Measurements from ENCODE around the gene GDPD5. TPM values are rescaled to one million over a fixed set of nuclear protein-coding genes. Genes with fewer than 3 reads are reported as not detected.

The GDPD5 gene
- total RNA-seq, 2 donors from 2014 or later = 26.8 to 54.2 TPM

- H3K4me3 Mint-ChIP-seq = no peak overlapping the region
- no peaks in the 10 kb centered on the region for H3K4me1 Mint-ChIP-seq
- no peak for ATAC-seq (replicated peaks)
- H3K27ac Mint-ChIP-seq = peak overlapping the region; percentile 65
- no peaks in the 10 kb centered on the region for H3K9me3 Mint-ChIP-seq
- no peaks in the 10 kb centered on the region for H3K36me3 Mint-ChIP-seq (ENCODE audit: low read depth)
- no peaks in the 10 kb centered on the region for H3K27me3 Mint-ChIP-seq
These were observed 42.7 kb downstream of the GDPD5 start for GRCh38 chr11:75482931-75483469.

GRCh38 chr11:75481922-75482606 lies 43.7 kb downstream of the GDPD5 start:
- Mint-ChIP-seq H3K27me3 (no peaks in the 10 kb centered on the region), H3K36me3 (ENCODE audit: low read depth) (no peaks in the 10 kb centered on the region), H3K9me3 (no peaks in the 10 kb centered on the region), H3K4me1 (no peaks in the 10 kb centered on the region), H3K4me3 (no peak overlapping the region), H3K27ac (peak overlapping the region; percentile 65)
- no peak for ATAC-seq (replicated peaks)

GRCh38 chr11:75481223-75481921 lies 44.4 kb downstream of the GDPD5 start:
- Mint-ChIP-seq H3K27ac (no peak overlapping the region), H3K27me3 (no peaks in the 10 kb centered on the region), H3K9me3 (no peaks in the 10 kb centered on the region), H3K4me3 (no peak overlapping the region), H3K36me3 (ENCODE audit: low read depth) (no peaks in the 10 kb centered on the region), H3K4me1 (no peaks in the 10 kb centered on the region)
- no peak for ATAC-seq (replicated peaks)

GRCh38 chr11:75480185-75481175 lies 45.3 kb downstream of the GDPD5 start:
- Mint-ChIP-seq H3K9me3 (no peaks in the 10 kb centered on the region), H3K36me3 (ENCODE audit: low read depth) (no peaks in the 10 kb centered on the region), H3K4me3 (no peak overlapping the region), H3K27me3 (no peaks in the 10 kb centered on the region), H3K4me1 (peaks cover 6% of the 10 kb centered on the region), H3K27ac (no peak overlapping the region)
- ATAC-seq (replicated peaks) = no peak

- Mint-ChIP-seq H3K27me3 (no peaks in the 10 kb centered on the region), H3K4me3 (no peak overlapping the region), H3K9me3 (no peaks in the 10 kb centered on the region), H3K4me1 (peaks cover 11% of the 10 kb centered on the region), H3K36me3 (ENCODE audit: low read depth) (no peaks in the 10 kb centered on the region), H3K27ac (no peak overlapping the region)
- no peak for ATAC-seq (replicated peaks)
These were observed 46.1 kb downstream of the GDPD5 start for GRCh38 chr11:75479597-75480145.

- Mint-ChIP-seq H3K27ac (peak overlapping the region; percentile 22), H3K36me3 (ENCODE audit: low read depth) (no peaks in the 10 kb centered on the region), H3K4me3 (no peak overlapping the region), H3K4me1 (peaks cover 13% of the 10 kb centered on the region), H3K9me3 (no peaks in the 10 kb centered on the region), H3K27me3 (no peaks in the 10 kb centered on the region)
- no peak for ATAC-seq (replicated peaks)
These were observed 46.8 kb downstream of the GDPD5 start for GRCh38 chr11:75478783-75479596.

GRCh38 chr11:75477614-75477935 lies 48.2 kb downstream of the GDPD5 start:
- peaks cover 13% of the 10 kb centered on the region for H3K4me1 Mint-ChIP-seq
- H3K36me3 Mint-ChIP-seq (ENCODE audit: low read depth) = no peaks in the 10 kb centered on the region
- H3K27ac Mint-ChIP-seq = peak overlapping the region; percentile 53
- no peaks in the 10 kb centered on the region for H3K9me3 Mint-ChIP-seq
- no peaks in the 10 kb centered on the region for H3K27me3 Mint-ChIP-seq
- no peak overlapping the region for H3K4me3 Mint-ChIP-seq
- ATAC-seq (replicated peaks) = no peak

- no peaks in the 10 kb centered on the region for H3K27me3 Mint-ChIP-seq
- no peaks in the 10 kb centered on the region for H3K36me3 Mint-ChIP-seq (ENCODE audit: low read depth)
- peaks cover 13% of the 10 kb centered on the region for H3K4me1 Mint-ChIP-seq
- H3K27ac Mint-ChIP-seq = peak overlapping the region; percentile 53
- no peak overlapping the region for H3K4me3 Mint-ChIP-seq
- no peaks in the 10 kb centered on the region for H3K9me3 Mint-ChIP-seq
- no peak for ATAC-seq (replicated peaks)
These were observed 48.8 kb downstream of the GDPD5 start for GRCh38 chr11:75476739-75477613.

- Mint-ChIP-seq H3K4me3 (peak overlapping the region; percentile 39), H3K4me1 (peaks cover 13% of the 10 kb centered on the region), H3K27me3 (no peaks in the 10 kb centered on the region), H3K36me3 (ENCODE audit: low read depth) (no peaks in the 10 kb centered on the region), H3K27ac (peak overlapping the region; percentile 68), H3K9me3 (no peaks in the 10 kb centered on the region)
- ATAC-seq (replicated peaks) = peak; percentile 88
These were observed 49.7 kb downstream of the GDPD5 start for GRCh38 chr11:75475767-75476650.

- peak overlapping the region; percentile 39 for H3K4me3 Mint-ChIP-seq
- H3K27me3 Mint-ChIP-seq = no peaks in the 10 kb centered on the region
- peak; percentile 79 for ATAC-seq (replicated peaks)
- no peaks in the 10 kb centered on the region for H3K36me3 Mint-ChIP-seq (ENCODE audit: low read depth)
- no peaks in the 10 kb centered on the region for H3K9me3 Mint-ChIP-seq
- H3K4me1 Mint-ChIP-seq = peaks cover 13% of the 10 kb centered on the region
- peak overlapping the region; percentile 68 for H3K27ac Mint-ChIP-seq
These were observed 50.6 kb downstream of the GDPD5 start for GRCh38 chr11:75474878-75475766.

GRCh38 chr11:75474240-75474639 lies 51.5 kb downstream of the GDPD5 start:
- Mint-ChIP-seq H3K4me3 (no peak overlapping the region), H3K36me3 (ENCODE audit: low read depth) (no peaks in the 10 kb centered on the region), H3K27ac (no peak overlapping the region), H3K27me3 (no peaks in the 10 kb centered on the region), H3K4me1 (peaks cover 13% of the 10 kb centered on the region), H3K9me3 (no peaks in the 10 kb centered on the region)
- ATAC-seq (replicated peaks) = no peak

Measured in activated T-helper 17 cell treated with anti-CD3 and anti-CD28 coated beads, Interleukin-2, amount 50 U/mL, for 72 hours (primary cell).